GM18511 (cell line): ENCODE data around the gene ADAP1.
"Not testable (repeated sequence)": the region's sequence is repeated elsewhere in the genome, so short reads cannot be mapped to it uniquely, and the experiment has no call there.

Experiments used
- ATAC-seq: cut with Tn5 transposase; IDR thresholded peaks from one replicate; pipeline ENCODE4 v1.9.1; 2021; ENCODE audit warnings: mild to moderate bottlenecking, moderate library complexity; ENCODE audit not compliant: unreplicated experiment

ADAP1 gene, protein sequence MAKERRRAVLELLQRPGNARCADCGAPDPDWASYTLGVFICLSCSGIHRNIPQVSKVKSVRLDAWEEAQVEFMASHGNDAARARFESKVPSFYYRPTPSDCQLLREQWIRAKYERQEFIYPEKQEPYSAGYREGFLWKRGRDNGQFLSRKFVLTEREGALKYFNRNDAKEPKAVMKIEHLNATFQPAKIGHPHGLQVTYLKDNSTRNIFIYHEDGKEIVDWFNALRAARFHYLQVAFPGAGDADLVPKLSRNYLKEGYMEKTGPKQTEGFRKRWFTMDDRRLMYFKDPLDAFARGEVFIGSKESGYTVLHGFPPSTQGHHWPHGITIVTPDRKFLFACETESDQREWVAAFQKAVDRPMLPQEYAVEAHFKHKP

DNA sequence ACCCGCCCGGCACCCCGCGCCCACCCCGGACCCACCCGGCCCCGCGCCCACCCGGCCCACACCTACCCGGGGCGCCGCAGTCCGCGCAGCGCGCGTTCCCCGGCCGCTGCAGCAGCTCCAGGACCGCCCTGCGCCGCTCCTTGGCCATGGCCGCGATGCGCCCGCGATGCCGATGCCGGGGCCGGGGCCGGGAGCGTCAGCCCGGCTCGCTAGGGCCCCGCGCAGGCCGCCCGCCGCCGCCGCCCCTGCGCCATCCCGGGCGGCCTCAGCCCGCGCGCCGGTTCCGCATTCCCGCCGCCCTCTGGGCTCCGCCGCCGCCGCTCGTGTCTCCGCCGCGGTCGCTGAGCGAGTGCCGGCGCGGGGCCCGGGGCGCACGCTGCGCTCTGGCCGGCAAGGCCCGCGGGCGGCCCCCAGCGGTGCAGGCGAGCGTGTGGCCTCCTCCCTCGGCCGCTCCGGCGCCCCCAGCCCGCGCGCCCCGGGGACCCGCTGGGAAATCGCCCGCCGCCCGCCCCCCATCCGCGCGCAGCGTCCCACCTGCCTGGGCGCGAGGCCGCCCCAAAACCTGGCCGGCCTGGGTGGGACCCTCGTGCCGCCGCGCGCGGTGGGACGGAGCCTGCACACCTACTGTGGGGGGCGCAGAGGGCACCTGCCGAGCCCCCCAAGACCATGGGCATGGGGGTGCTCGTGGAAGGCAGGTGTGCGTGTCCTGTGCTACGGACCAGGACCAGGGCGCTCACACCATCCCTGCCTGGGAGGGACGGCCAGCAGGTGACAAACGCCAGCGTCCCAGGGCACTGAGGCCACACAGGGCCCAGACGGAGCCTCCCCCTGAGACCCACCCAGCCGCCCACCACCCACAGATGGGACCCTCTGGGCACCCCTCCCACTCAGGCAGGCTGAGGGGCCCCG lies at the start of gene ADAP1:
Gene ADAP1, minus strand, starts transcription at position 351 of the 909 bp plus-strand sequence. Its CDS starts 203 bp downstream, at position 148.
- ATAC-seq, result peak; percentile 60

DNA sequence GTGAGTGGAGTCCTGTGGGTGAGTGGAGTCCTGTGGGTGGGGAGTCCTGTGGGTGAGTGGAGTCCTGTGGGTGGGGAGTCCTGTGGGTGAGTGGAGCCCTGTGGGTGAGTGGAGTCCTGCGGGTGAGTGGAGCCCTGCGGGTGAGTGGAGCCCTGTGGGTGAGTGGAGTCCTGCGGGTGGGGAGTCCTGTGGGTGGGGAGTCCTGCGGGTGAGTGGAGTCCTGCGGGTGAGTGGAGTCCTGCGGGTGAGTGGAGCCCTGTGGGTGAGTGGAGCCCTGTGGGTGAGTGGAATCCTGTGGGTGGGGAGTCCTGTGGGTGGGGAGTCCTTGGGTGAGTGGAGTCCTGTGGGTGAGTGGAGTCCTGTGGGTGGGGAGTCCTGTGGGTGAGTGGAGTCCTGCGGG lies 48.0 kb upstream of the ADAP1 start:
- ATAC-seq, result not testable (repeated sequence)

DNA sequence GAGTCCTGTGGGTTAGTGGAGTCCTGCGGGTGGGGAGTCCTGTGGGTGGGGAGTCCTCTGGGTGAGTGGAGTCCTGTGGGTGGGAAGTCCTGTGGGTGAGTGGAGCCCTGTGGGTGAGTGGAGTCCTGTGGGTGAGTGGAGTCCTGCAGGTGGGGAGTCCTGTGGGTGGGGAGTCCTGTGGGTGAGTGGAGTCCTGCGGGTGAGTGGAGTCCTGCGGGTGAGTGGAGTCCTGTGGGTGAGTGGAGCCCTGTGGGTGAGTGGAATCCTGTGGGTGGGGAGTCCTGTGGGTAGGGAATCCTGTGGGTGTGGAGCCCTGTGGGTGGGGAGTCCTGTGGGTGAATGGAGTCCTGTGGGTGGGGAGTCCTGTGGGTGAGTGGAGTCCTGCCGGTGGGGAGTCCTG lies 47.5 kb upstream of the ADAP1 start:
- not testable (repeated sequence) for ATAC-seq

DNA sequence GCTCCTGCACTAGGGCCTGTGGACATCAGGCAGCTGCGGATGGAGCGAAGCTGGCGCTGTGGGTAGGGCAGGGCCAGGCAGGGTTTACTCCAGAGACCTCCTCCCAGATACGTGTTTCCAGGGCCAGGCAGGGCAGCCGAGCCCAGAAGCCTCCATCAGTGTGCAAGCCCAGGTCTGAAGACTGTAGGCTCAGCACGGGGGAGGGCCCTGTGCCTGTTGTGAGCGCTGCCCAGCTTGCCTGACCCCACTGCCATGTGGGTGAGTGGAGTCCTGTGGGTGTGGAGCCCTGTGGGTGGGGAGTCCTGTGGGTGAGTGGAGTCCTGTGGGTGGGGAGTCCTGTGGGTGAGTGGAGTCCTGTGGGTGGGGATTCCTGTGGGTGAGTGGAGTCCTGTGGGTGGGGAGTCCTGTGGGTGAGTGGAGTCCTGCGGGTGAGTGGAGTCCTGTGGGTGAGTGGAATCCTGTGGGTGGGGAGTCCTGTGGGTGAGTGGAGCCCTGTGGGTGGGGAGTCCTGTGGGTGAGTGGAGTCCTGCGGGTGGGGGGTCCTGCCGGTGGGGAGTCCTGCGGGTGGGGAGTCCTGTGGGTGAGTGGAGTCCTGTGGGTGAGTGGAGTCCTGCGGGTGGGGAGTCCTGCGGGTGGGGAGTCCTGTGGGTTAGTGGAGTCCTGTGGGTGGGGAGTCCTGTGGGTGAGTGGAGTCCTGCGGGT lies 46.7 kb upstream of the ADAP1 start:
- ATAC-seq, result not testable (repeated sequence)

DNA sequence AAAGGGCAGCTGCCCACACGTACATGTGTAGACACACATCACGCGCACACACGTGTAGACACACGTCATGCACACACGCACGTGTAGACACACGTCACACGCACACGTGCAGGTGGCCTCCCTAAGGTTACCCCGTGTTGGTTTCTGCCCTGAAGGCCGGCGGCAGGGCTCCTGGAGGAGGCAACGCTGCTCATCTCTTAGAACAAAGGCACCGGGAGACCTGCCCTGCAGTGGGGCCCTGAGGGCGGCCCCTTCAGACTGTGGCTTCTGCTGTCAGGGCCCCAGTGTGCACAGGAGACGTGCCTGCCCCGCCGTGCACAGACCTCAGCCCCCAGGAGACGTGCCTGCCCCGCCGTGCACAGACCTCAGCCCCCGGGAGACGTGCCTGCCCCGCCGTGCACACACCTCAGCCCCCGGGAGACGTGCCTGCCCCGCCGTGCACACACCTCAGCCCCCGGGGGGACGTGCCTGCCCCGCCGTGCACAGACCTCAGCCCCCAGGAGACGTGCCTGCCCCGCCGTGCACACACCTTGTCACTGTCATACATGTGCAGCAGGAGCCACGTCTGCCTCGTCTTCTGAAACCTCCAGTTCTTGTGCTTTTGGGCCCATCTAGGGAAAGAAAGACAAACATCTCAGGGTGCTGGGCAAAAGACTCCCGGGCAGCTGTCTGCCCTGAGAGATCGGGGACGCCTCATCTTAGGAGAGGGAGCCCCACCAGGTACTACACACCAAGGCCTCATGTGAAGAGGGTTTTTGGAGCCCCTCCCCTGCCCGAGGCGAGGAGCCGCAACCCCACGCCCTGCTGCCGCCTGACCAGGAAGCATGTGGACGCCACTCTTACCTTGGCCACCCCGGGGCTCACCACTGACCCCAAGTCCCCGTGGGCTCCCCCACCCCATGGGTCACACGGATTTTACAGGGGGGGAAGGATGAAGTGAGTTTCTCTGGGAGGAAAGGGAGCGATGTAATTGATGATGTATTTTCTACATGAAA lies 45.8 kb upstream of the ADAP1 start:
- no peak for ATAC-seq

DNA sequence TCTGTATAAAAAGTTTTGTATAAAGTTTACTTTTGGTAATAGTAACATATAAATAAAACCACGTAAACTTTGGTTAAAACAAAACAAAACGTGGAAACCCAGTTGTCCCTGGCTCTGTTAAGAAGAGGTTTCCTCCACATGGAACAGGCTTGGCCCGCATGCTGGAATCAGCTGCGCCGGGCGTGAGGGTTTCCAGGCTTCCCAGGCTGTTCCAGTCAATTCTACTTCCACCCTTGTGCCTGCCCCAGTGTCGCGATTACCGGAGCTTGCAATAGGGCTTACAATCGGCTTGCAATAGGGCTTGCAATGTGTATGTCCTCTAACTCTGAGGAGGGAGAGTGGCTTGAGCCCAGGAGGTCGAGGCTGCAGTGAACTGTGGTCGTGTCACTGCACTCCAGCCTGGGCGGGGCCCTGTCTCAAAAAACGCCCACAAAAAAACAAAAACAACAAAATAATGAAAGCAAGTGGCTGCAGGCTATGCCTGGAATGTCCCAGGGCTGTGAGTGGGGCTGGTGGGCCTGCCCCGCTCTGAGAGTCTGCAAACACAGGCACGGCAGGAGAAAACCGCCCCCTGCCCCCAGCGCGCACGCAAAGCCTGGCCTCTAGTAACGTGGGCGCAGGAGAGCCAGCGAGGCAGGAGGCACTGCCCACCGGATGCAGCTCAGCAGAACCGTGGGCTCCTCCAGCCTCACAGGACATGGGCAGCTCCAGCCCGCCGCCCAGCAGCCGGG lies 44.8 kb upstream of the ADAP1 start:
- ATAC-seq, result no peak

DNA sequence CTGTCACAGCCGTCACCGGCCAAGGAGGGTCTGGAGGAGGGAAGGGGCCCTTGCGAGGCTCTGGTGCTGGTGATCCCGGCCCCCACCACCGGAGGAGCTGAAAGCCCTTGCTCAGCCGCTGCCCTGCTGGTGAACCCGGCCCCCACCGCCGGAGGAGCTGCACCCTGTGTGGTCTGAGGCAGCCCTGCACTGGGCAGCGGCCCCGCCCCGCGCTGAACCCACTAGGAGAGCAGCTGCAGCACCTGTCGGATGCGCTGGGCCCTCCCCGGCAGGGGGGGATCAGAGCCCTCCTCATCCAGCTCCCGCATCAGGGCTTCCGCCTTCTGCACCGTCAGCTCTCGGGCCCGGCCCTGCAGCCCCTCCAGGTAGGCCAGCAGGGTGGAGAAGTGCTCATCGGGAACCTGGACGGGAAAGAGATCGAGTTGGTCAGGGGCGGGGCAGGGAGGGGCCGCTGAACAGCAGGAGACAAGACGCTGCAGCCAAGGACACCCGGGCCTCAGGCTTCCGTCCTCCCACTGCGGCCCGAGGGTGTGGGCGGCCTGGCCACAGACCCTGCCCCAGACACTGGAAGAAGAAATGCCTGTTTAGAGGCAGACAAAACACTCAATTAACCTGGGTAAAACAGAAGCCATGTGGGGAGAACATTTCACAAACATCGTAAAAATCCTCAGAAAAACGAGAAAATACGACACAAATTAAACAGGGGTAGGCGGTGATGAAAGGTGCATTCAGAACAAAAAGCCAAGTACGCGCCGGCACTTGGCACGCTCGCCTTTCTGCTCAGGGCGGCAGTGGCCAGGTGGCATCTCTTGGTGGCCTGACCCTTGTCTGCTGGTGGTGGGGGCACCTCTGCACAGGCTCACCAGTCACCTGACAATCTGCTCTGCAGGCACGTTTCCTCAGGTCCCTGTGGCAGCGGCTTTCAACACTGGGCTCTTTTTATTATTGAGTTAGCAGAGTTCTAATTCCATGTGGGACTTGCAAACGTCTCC lies 43.2 kb upstream of the ADAP1 start:
- ATAC-seq, result no peak

DNA sequence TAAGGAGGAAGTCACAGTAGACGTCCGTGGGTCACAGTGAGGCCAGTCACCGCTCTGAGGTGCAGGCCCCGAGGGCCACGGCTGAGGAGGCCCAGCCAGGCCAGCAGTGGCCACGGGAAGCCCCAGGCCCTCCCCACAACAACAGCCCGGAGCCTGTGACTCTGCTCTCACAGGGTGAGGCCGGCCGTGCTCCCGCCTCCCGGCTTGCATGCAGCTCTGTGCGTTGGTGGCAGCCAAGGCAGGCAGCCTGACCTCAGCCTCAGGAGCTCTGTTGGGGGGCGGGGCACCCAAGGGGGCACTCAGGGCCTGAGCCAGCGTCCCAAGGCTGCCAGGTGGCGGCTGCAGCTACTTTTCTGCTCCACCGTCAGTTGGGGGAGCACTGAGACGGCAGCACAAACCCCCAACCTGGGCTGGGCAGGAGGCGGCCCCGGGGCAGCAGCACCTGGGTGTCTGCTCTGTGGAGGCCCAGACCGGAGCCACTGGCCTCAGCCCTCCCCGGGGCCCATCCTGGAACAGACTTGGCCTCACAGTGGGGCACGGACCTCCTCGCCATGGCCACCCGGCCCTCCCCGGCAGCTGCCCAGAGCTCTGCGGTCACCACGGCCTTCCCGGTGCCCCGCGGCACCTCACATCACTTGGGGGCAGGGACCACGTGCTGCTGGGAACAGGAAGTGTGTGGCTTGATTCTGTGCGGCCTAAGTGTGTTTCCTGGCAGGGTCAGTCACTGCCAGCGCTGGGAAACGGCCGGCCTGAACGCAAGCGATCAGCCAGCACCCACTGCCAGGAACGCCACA lies 41.8 kb upstream of the ADAP1 start:
- no peak for ATAC-seq

DNA sequence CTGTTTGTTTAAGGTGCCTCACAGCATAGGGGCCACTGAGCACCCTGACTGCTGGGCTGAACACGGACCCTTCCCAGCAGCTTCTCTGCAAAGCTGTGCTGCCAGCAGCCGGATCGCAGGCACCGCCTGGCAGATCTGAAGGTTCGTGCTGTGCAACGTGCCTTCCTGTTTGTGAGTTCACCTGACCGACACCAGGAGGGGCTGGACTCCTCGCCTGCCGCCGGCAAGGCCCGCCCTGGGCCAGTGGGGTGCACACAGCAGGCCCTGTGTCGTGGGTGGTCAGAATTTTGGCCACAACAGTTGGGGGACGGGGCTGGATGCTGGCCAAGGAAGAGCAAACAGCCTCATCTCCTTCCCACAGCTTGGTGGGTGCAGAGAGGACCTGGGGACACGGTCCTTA lies 41.1 kb upstream of the ADAP1 start:
- ATAC-seq, result no peak

DNA sequence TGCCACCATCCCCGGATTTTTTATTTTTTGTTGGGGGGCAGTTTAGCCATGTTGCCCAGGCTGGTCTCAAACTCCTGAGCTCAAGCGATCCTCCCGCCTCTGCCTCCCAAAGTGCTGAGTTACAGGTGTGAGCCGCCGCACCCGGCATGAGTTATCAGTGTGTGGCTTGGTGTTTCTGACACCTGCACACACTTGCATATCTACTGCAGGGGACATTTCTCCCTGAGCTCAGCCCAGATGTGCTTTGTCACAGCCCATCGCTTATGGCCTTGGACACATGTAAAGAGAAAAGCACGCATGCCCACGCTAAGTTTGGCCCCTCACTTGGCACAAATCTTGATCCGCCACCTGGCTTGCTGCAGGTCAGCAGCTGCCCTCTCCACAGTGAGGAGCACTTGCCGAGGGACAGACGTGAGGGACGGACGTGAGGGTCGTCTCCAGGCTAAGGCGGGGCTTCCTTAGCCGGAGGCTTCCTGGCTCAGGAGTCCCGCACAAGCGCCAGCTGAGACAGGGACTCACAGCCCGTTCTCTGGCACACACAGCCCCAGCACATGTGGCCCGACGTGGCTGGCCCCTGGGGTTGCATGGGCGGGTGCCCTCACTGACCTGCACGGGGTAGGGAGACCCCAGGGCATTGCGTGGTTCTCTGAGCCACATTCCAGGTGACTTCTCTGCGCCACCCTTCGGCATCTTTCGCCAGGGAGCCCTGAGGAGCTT lies 40.3 kb upstream of the ADAP1 start:
- ATAC-seq, result no peak

DNA sequence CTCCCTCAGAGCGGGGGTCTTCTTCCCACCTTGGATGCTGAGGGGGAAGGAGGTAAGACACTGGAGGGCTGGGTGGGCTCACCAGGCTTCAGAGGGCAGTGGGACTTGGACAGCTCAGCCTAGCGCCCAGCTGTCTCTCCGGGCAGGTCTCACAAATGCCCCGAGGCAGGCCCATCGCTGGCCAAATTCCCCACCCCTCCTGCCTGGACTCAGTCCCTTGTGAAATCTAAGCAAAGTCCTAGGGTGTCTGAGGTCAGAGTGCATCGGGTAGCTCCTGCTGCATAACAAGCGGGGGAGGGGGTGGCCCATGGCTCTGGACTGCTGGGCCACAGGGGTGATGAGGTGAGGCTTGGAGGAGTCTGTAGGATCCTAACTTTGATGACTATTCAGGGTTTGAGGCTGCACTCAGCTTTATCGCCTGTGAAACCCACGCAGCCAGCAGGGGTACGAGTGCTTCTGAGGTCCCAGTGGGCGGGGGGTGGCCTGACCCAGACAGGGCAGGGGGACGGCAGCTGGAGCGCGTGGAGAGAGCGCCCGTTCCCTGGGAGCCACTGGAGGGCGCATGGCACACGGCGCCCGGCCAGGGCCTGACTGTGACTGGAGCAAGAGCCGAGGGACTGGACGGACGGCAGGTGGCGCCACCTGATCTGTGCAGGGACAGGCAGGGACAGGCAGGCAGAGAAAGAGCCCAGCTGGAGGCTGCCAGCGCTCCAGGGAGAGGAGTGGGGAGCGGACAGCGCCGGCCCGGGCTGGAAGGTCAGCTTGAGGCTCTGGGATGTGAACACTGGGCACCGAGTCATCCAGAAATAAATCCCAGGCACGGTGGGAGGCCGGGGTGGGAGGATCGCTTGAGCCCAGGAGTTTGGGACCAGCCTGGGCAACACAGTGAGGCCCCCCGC lies 38.5 kb upstream of the ADAP1 start:
- peak; percentile 87 for ATAC-seq

DNA sequence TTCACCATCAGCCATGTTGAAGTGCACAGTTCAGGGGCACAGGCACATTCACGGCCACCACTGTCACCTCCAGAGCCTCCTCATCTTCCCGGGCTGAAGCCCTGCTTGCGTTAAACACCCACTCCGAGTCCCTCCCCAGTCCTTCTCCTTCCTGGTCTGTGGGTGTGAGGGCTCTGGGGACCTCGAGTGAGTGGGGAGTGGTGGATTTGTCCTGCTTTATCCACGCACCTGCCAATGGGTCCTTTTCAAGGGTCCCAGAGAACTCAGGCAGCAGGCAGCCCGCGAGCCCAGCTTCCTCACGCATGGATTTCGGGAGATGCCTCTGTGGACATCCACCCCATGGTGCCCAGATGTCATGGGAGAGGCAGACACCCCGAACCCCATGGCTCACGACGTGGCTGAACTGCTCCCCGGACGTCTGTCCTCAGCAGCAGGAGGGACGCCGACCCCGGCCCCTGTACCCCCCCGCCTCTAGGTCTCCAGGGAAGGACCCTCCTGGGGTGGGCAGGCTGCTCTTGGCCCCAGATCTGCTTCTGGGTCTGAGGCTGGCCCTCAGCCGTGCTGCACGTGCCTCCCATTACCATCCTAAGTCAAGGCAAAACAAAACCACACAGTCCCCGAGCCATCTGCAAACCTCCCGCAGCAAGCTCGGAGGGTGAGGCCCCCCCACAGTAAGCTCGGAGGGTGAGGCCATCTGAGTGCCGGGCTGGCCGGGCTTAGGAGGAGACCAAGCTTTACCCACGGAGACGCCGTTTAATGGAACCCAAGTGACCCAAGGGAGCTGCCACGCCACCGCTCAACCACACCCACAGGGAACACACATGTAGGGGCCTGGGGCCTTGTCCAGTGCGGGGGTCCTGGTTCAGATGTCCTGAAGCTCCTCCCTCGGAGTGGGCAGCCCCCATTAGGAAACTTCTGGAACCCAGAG lies 37.5 kb upstream of the ADAP1 start:
- no peak for ATAC-seq

DNA sequence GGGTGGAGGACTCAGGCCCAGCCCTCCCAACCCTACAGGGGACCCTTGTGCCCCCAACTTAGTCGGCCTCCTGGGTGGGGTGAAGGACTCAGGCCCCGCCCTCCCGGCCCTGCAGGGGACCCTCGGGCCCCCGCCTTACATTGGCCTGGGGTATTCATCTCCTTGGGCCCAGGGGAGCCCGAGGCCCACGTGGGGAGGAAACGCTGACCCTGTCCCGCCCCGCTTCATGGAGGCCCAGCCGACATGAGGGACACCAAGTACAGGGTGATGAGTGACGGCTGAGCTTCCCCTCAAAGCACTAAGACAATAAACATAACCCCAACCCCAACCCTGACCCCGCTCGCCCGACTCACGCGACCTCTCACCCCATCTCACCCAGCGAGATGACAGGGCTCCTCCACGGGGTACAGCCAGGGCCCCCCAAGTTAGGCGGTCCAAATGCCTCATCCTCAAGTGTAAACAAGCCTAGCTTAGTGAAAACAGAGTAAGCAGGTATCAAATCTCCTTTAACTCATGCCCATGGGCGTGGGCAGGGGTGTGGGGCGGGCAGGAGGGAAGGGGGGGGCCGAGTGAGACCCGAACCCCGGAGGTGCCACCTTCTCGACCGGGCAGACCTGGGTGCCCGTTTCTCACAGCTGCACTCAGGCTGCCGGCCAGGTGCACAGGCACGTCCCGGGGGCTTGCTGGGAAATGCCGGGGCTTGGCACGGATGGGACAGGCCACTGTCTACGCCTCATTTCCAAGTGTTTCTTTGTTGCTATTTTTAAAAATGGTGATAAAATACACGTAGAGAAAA lies 36.7 kb upstream of the ADAP1 start:
- ATAC-seq, result no peak

DNA sequence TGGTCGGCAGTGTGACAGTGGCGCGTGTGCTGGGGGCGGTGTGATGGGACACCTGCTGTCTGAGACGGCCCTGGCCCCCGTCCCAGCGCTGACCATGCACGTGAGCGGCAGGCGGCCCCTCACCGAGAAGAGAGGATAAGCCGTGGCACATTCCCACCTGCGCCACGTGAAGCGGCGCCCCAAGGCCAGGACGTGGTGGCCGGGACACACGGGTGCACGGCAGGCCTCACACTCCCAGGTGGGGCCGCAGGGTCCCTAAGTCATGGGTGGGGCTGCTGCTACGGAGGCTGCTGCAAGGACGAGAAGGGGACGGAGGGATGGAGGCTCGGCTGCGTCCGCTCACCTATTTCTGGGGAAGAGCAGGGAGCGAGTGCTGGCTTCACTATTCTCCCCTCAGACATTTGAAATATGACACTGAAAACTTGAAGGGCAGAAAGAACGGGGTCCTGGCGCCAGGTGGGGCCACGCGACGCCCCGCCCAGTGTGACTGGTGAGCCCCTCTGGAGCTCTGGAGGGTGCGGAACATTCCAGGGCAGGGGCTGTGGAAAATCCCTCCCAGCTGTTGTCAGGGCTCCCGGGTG lies 36.0 kb upstream of the ADAP1 start:
- ATAC-seq, result no peak
